Stimulated activated CD8-positive, alpha-beta memory T cell treated with anti-CD3 and anti-CD28 coated beads, Interleukin-4, amount 100 ng/mL, for 48 hours (primary cell): ENCODE data around the gene PLCG2.
"Not testable (repeated sequence)": the region's sequence is repeated elsewhere in the genome, so short reads cannot be mapped to it uniquely, and the experiment has no call there.

Source experiments
- DNase-seq: peaks from one replicate; pipeline ENCODE4 v3.0.0-alpha.2; 2020

Gene PLCG2

DNA sequence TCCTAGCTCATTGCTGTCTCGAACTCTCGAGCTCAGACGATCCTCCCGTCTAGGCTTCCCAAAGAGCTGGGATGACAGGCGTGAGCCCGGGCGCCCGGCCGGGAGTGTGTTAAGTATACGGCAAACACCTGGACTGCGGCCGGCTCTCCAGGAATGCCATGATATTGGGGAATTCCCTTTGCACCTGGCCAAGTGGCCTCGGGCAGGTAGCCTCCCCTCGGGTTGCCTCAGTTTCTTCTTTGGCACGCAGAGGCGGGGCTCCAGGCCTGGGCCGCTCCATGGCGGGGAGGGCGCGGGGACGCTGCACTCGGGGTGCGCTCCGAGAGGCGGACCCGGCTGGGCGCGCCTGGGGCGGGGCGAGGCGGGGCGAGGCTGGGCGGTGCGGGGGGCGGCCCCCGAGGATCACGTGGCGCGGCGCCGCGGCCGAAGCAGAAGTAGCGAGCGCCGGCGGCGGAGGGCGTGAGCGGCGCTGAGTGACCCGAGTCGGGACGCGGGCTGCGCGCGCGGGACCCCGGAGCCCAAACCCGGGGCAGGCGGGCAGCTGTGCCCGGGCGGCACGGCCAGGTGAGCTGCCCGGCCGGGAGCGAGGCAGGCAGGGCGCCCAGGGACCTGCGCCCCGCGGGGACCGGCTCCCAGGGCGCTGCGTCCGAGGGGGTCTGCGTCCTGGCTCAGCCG, at the start of gene PLCG2:
Gene PLCG2, plus strand, starts transcription at position 431 of the 675 bp plus-strand sequence. CDS start 6,699 bp downstream, outside the sequence.
- peak; percentile 85 for DNase-seq

DNA sequence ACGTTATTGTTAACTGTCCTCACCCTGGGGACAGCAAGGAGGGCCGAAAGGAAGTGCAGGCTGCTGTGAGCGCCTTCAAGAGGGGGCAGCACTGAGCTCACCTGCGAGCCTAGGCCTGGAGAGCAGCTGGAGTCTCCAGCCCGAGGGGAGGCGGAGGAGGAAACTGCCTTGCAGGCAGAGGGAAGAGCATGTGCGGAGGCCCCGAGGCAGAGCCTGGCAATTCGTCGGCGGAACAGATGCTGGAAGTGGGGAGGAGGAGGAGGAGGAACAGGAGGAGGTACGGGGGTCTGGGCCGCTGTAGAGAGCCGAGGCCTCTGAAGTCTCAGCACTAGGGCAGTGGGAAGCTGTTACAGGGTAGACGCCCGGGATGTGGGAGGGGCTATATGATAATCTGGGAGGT, 49.6 kb upstream of the PLCG2 start:
- peak; percentile 42 for DNase-seq

GRCh38 chr16:81730090-81731051, 48.7 kb upstream of the PLCG2 start:
- peak; percentile 75 for DNase-seq

GRCh38 chr16:81731649-81732048, 47.4 kb upstream of the PLCG2 start:
- no peak for DNase-seq

DNA sequence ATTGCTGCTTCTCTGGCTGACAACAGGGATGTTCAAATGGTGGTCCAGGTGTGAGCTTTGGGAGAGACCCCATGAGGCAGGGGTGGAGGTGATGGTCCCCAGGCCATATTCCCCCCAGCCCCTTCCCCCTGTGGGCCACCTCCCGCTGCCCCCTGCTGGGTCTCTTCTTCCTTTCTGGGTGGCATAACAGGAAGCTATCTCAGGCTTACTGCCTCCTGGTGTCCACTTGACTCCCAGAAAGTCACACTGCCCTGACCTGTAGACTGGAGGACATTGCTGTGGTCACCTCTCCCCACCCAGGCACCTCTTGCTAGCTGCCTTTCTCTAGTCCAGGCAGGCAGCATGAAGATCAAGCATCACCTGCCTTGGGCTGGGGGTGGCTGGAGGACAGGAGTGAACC, 46.4 kb upstream of the PLCG2 start:
- no peak for DNase-seq

DNA sequence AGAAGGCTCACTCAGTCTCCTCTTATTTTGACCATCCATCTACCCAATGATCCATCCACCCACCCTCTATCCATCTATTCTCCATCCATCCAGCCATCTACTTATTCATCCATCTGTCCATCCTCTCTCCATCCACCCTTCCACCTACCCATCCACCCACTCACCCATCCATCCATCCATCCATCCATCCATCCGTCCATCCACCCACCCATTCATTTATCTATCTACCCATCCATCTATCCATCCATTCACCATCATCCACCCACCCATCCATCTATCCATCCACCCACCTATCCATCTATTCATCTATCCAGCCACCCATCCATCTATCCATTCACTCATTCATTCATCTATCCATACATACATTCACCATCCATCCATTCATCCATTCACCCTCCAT, 45.8 kb upstream of the PLCG2 start:
- DNase-seq = no peak

- DNase-seq = no peak
Observed at GRCh38 chr16:81734632-81735434, 44.3 kb upstream of the PLCG2 start.

GRCh38 chr16:81737885-81738536, 41.1 kb upstream of the PLCG2 start:
- DNase-seq = peak; percentile 91

DNA sequence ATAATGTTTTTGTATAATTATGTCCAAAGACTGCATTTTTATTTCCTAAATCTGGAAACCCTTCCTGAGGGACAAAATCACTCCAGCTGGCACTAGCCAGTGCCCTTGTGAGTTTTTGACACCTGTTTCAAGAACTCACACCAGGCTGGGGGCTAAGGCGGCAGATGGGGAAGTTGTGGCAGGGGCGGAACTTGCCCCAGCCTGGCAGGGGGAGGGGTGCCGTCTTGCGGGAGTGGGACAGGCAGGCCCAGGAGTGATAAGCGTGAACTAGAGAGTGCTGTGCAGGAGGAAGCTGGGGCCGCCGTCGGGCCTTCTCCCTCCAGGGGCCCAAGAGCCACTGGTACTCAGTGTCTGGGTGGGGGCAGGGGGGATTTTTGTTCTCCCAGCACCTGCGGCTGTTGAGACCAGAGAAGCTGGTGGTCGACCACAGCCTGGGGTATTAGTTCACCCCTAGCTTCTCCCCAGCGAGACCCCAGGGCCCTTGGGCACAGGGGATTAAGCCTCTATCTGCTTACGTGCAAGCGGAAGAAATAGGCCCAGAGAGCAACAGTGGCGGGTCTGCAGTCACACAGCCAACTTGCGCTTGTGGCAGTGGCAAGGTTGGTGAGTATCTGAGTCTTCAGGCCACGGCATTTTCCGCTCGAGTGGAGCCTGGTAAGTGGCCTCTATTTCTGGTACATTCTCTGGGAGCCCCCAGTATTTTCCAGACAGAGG, 40.2 kb upstream of the PLCG2 start:
- no peak for DNase-seq

DNA sequence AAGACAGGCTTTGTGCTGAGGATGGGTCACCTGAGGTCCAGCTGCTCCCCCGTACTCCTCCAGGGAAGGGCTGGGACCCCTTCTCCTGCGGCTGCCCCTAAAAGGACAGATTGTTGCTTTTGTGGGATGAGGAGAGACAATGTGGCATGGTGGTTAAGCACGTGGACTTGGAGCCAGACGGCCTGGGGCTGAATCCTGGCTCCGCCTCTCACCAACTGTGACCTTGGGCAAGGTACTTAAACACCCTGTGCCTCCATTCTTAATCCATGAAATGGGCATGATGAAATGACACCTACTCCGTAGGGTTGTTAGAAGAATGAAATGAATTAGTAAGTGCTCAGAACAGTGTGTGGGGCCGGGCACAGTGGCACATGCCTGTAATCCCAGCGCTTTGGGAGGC, 39.6 kb upstream of the PLCG2 start:
- no peak for DNase-seq

DNA sequence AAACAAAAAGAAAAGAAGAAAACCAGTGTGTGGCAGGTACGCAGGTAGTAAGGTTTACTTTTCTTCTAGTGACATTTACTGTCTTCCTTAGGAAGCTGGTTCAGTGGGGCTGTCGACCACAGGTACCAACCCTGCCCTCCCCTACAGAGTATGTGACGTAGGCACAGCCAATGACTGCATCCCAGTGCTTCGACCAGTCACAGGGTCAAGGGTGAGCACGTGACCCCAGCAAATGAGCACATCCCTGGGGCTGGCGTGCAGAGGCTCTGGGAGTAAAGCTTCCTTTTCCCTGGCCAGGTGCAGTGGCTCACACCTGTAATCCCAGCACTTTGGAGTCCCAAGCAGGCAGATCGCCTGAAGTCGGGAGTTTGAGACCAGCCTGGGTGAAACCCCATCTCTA, 38.9 kb upstream of the PLCG2 start:
- no peak for DNase-seq

- not testable (repeated sequence) for DNase-seq
Observed at GRCh38 chr16:81741430-81741770, 37.7 kb upstream of the PLCG2 start.

- DNase-seq = no peak
Observed at GRCh38 chr16:81744385-81744784, 34.7 kb upstream of the PLCG2 start.

DNA sequence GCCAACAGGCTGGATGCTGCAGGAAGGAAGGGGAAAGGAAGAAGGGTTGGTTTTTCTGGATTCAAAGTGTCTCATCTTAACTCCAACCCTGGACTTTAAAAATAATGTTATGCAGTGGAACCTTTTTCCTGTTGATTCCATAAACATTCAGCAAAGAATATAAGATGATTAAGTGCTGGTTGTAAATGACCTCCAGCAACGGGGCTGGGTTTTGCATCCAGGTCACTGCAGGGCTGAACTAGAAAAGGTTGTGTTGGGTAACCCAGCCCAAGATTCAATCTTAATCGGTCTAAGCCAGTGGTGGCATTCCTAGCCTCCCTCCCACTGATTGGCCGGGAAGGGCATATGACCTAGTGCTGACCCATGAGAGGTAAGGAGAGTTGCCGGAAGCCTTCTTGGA, 34.2 kb upstream of the PLCG2 start:
- no peak for DNase-seq

DNA sequence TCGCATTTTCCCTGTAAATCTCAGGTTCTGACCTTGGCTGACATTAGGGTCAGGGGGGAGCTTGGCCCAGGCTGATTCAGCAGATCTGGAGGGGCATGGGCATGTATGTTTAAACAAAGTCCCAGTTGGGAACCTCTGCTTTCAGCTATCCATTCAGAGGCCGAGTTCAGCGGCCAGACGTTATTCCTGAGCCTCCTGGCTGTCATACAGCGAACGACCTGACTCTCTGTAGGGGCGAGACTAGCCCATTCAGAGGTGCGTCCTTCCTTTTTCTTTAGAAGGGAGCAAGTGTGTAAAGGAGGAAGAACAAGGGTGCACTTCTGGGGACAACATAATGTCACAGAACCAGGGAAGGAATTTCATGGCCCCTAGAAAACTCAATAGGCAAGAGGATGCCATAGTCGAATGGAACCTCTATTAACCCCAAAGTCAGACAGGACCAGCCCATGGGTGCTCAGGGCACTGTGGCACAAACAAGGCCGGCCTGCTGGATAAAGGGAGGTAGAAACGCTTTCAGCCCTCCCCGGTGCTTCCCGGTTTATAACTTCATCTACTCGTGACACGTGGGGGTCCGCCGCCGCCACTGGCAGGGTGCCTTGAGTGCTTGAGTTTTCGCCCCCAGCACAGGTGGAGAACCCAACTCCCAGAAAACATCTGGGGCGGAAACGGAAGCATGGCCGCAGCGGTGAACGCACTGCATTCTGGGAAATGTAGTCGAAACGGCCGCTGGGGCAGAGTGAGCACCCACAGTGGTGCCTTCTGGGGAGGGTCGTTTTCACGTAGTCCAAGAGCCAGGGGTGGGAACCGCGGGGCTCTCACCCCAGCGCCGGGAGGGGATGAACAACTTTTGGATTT, 33.2 kb upstream of the PLCG2 start:
- DNase-seq = peak; percentile 85

DNA sequence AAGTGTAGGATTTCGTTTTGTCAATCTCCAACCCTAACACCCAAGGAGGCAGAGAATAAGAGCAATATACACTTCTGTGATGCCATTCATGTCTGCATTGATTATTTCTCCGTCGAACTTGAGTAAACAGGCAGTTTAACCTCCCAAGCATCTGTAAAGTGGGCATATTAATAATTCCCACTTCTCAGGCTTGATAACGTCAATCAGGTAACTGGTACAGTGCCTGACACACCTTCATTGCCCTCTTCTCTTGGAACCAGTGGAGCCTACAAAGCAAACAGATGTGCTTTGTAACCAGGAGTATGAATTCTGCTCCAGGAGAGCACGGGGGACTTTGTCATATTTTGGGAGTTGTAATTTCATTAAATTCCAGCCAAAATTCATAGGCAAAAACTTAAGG, 32.5 kb upstream of the PLCG2 start:
- DNase-seq = no peak

DNA sequence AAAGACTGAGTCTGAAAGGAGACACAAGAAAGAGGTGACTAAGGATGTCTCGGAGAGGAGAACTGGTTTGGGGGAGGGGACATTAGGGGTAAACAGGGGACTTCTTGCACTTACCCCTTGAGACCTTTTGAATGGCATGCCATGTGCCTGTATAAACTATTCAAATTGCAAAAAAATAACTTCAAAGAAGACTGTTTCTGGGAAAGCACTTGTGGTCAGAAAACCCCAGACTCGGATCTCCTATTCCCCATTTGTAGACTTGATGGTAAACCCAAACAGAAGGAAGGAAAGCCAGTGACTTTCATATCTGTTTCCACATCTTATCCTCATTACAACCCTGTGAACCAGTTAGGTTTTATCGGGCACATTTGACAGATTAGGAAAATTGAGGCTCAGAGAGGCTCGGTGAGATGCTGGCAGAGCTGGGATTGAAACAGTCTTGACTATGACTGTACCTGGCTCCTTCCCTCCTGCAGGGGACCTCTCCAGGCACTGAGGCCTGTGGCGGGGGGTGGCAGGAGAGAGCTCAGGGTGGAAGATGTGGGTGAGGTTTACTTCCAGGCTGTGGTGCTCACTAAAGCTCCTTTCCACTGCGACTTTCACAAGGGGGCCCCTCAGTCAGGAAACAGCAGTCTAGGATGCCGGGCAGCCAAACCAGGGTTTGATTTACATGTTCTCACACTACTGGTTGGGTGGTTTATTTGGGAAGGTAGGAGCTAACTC, 30.5 kb upstream of the PLCG2 start:
- DNase-seq = no peak

DNA sequence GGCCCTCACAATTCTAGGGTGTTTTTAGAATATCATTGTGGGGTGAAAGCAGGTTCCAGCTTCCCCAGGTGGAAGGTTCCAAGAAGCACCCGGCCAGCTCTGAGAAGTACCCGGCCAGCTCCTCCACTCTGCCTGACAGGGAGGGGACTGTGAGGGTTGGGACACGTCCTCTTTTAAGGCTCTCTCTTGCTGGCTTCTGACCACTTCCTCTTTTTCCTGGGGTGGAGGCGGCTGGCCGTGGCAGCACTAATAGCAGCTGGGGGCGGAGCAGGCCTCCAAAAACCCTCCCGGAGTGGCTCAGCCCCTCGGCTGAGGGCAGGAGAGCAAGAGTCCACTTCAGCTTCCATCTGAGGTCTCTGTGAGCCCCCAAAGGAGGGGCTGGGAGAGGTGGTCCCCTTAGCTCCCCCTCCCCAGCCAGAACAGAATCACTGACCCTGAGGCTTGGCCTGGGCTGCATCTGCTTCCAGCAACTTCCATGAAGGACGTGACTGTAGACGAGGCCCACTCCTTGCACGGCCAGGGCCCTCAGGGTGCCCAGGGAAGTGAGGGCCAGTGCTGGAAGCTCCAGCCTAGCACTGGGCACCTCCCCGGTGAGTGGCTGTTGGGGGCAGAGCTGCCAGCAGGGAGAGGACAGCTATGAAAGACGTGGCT, 26.7 kb upstream of the PLCG2 start:
- DNase-seq = no peak

- DNase-seq = no peak
Observed at GRCh38 chr16:81752876-81753227, 26.2 kb upstream of the PLCG2 start.

DNA sequence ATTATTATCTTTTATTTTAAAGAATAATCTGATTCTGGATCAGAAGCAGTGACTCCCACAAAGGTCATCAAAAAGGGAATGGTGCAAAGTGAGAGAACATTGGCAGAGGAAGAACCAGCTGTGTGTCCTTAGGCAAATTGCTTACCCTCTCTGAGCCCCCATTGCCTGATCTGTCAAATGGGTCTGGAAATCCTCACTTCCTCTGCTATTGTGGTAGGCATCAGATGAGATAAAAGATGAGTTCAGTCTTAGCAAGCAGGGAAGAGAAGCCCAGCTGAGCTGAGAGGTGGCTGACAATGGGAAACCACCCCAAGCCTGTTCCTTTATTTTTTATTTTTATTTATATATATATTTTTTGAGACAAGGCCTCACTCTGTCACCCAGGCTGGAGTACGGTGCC, 24.2 kb upstream of the PLCG2 start:
- DNase-seq = no peak
